NCI-H2196 treated with DMSO at 0.1 percent for 48 hours (cell line): ENCODE results near the gene SRP68.
"Not testable (repeated sequence)": the region's sequence is repeated elsewhere in the genome, so short reads cannot be mapped to it uniquely, and the experiment has no call there.

ENCODE experiments used
- DNase-seq: peaks from one replicate; lab custom pipeline; 2025; ENCODE audit not compliant: unreplicated experiment; lab: John Stamatoyannopoulos, UW

SRP68 gene

GRCh38 chr17:76089680-76090516 lies 17.6 kb upstream of the SRP68 start:
- DNase-seq = no peak

DNA sequence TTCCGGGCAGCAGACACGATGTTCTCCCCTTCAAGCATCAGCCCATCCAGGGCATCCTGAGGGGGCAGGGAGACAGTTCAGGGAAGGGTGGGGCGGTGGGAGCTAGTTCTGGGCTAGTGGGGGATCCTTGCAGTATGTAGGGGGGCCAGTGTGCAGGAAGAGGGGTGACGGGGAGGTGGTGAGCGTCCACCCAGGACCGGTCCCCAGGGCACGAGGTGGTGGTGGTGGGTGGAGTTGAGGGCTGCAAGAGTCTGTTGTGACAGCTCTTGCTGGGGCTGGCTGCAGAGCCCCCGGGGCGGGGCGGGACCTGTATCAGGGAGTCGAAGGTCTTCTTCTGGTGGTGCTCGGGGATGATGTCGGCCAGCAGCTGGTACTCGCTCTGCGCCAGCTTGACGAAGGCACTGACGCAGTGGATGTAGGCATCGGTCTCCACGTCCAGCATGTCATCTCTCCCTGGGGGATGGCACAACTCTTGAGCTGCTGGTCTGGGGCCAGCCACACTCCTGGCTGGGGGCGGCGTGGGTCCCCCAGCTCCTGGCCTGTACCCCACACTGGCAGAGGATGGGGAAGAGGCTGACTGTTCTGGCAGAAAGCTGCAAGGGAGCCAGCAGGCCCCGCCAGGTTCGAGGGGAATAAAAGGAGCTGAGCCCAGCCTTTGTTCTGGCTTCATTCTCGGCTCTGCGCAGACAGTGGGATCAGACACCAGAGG lies 16.7 kb upstream of the SRP68 start:
- DNase-seq = no peak

- DNase-seq = no peak
Observed at GRCh38 chr17:76088041-76088867, 15.9 kb upstream of the SRP68 start.

DNA sequence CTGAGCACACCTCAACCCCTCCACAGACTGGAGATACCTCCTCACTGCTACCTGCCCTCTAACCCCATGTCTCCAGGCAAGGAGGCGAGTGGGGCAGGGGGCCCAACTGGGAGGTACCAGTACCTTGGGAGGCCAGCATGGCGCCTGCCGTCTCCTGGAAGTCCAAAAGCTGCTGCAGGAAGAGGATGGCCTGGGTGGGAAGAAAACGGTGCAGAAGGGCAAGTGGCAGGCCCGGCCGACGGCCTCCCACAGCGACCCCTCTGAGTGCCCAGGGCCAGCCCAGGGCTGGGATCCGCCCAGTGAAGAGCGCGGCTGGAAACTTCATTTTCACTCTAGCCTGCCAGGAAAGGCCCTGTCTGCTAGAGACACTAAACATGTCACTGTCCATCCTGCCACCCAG lies 15.2 kb upstream of the SRP68 start:
- DNase-seq = no peak

- no peak for DNase-seq
Observed at GRCh38 chr17:76086384-76086783, 14.1 kb upstream of the SRP68 start.

GRCh38 chr17:76085731-76086366 lies 13.5 kb upstream of the SRP68 start:
- DNase-seq = no peak

DNA sequence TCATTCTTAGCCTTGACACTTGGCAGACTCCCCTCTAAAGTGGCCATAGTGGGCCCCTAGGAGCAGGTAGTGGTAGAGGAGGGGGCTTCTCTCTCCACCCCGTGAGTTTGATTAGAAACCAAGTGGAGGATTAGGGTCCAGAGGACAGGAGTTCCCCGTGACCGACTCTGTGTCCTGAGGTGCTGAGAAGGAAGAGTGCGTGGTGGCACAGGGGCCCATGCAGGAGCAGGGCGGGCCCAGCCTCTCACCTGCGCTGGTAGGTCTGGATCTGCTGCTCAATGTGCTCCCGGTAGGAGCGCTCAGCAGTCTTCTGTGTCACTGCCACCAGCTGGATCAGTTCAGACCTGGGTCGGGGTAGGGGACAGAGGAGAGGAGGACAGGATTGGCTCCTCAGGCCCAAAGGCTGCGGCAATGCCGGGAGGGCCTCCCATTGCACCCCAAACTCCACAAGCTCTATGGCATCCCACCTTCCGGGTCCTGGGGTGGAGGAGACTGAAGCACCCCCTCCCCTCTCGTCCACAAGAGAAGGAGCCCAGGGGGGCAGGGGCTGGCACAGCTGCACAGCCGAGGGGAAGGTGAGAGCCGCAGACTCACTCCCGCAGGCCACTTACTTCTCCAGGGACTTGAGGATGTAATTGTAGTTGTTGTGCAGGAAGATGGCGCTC lies 12.9 kb upstream of the SRP68 start:
- DNase-seq = no peak

- DNase-seq = no peak
Observed at GRCh38 chr17:76083536-76084182, 11.3 kb upstream of the SRP68 start.

DNA sequence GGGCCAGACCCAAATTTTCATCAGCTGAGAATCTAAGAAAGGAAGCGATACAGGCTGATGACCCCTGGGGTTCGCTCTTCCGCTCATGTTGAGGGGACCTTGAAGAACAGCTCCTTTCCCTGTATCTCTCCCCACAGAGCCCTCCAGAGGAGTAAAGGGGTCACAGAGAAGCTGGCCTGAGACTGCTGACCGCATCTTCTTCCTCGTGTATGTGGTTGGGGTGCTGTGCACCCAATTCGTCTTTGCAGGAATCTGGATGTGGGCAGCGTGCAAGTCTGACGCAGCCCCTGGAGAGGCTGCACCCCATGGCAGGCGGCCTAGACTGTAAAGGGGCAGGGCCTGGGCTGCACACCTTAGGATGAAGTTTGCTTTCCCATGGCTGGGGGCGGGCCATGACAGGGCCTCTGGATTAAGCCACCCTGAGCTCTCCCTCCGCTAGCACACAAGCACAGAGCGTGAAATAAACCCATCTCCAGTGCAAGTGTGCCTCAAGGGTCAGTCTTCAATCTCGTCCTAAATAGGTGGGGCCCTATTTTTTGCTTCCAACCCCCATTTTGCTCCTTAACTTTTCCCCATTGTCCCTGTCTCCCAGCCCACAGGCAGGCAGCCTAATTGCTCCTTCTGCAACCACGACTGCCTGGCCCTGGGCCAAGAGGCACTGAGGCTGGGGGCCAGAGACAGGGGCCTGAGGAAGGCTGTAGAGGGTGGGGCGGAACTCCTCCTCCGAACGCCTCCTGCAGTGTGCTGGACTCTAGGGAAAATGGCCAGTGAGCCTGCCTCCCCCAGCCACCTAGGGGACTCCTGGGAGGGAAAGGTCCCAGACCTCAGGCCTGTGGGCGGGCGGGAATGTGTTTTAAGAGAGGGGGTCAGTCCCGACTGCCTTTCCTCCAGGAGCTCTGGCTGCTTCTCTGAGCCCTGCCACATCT lies 10.3 kb upstream of the SRP68 start:
- no peak for DNase-seq

- no peak for DNase-seq
Observed at GRCh38 chr17:76081295-76082210, 9.2 kb upstream of the SRP68 start.

DNA sequence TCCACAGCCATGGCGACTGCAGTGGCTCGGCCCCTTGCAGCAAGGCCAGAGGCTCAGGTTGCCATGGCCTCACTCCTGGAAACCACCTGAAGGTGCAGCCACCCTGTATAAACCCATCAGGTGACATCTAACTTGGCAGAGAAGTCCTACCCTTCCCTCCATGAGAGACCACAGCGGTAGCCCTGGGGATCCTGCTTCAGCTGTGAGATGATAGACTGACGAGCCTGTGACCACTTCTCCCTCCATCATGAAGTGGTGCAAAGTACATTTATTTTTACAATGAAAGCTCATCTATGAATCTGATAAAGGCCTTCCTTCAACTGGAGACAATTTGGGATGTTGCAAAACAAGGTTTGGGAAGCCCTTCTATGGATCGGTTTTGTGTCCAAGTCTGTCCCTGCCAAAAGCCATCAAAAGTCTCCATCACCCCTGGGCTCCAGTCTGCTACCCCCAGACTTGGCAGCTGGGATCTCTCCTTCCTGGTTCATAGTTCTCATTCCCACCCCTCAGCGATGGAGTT lies 8.5 kb upstream of the SRP68 start:
- no peak for DNase-seq

DNA sequence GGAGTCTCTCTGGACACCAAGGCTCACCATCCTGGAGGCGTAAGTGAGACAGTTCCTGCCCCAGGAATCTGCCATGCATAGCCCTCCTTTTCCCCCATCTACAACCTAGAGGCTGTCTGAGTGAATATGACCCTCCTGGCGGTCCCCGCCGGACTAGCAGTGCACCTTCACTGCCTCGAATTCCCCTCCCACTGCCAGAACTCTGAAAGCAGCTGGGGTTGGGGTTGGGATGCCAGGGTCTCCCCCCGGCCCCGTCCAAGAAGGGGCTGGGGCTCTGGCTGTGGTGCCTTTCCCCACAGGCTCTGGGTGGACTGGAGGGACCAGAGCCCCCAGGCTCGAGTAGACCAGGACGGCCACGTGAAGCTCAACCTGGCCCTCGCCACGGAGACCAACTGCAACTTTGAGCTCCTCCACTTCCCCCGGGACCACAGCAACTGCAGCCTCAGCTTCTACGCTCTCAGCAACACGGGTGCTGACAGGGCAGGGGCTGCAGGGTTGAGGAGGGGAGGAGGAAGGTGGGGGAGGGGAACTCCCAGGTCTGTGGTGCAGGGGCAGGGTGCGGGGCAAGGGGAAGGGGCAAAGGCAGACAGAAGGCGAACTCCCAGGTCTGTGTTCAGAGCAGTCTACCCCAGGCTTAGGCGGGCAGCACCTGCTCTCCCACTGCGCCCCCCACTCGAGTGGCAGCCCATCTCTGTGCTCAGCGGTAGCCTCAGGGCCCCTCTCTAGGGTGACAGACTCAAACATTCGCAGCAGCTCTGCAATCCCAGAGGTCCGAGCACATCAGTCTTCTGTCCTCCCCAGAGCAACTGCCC lies 7.8 kb upstream of the SRP68 start:
- DNase-seq = no peak

- no peak for DNase-seq
Observed at GRCh38 chr17:76079535-76079955, 7.2 kb upstream of the SRP68 start.

- no peak for DNase-seq
Observed at GRCh38 chr17:76078860-76079534, 6.7 kb upstream of the SRP68 start, which contains the start of gene ZACN. Gene ZACN (plus strand): TSS chr17:76079182. CDS start chr17:76079265, 83 bp downstream.

- not testable (repeated sequence) for DNase-seq
Observed at GRCh38 chr17:76078370-76078769, 6.1 kb upstream of the SRP68 start.

- DNase-seq = peak; percentile 76
Observed at GRCh38 chr17:76077584-76078110, 5.3 kb upstream of the SRP68 start.
